Activated naive CD8-positive, alpha-beta T cell (primary cell): ENCODE measurements around the gene SLC6A11.

Experiments used
- H3K27ac Mint-ChIP-seq: one replicate; pipeline ENCODE4 v1.8.0; 2021; ENCODE audit warnings: mixed read lengths
- H3K27me3 Mint-ChIP-seq: one replicate; pipeline ENCODE4 v1.8.0; 2021; ENCODE audit warnings: mixed read lengths
- H3K36me3 Mint-ChIP-seq: one replicate; pipeline ENCODE4 v1.8.0; 2021; ENCODE audit warnings: mixed read lengths
- H3K4me1 Mint-ChIP-seq: one replicate; pipeline ENCODE4 v1.8.0; 2021; ENCODE audit warnings: low read depth, mixed read lengths
- H3K4me3 Mint-ChIP-seq: one replicate; pipeline ENCODE4 v1.8.0; 2021; ENCODE audit warnings: mild to moderate bottlenecking, mixed read lengths
- H3K9me3 Mint-ChIP-seq: one replicate; pipeline ENCODE4 v1.8.0; 2021; ENCODE audit warnings: low read depth, mixed read lengths

The SLC6A11 gene

DNA sequence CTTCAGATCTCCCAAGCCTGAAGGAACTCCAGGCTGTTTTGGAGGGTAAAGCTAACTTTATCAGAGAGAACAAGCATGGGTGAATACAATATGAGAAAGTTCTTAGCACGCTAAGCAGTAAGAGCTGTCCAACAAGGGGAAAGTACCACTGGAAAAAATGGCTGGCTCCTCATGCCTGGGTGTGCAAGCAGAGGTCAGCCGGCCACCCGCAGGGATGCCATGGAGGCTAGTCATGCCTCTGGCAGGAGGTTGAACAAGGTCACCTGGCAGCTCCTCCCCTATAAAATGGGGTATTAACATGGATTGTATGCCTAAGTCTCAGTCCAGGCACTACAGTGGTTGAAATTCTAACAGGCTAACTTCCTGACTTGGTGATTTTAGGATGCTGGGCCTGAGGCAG lies 101.1 kb downstream of the SLC6A11 start:
- no peaks in the 10 kb centered on the region for H3K4me1 Mint-ChIP-seq
- peaks cover 4% of the 10 kb centered on the region for H3K9me3 Mint-ChIP-seq
- H3K27me3 Mint-ChIP-seq: peaks cover 19% of the 10 kb centered on the region
- H3K27ac Mint-ChIP-seq: no peak overlapping the region
- no peak overlapping the region for H3K4me3 Mint-ChIP-seq
- H3K36me3 Mint-ChIP-seq: no peaks in the 10 kb centered on the region

DNA sequence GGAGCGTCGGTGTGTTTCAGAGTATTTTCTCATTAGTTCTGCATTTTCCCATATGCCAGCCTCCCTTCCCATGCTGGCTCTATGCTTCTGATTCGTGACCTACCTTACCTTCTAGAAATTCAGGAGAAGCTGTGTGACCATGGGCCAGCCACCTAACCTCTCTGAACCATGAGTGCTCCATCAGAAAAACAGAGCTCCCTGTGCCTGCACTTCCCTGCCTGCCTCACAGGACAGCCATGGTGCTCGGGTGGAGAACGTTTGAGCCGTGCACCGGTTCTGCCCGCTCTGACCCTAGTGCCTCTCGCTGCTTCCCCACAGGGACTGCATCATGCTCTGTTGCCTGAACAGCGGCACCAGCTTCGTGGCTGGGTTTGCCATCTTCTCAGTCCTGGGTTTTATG lies 102.0 kb downstream of the SLC6A11 start:
- H3K9me3 Mint-ChIP-seq: peaks cover 4% of the 10 kb centered on the region
- peaks cover 21% of the 10 kb centered on the region for H3K27me3 Mint-ChIP-seq
- no peaks in the 10 kb centered on the region for H3K4me1 Mint-ChIP-seq
- H3K27ac Mint-ChIP-seq: no peak overlapping the region
- no peaks in the 10 kb centered on the region for H3K36me3 Mint-ChIP-seq
- H3K4me3 Mint-ChIP-seq: no peak overlapping the region

DNA sequence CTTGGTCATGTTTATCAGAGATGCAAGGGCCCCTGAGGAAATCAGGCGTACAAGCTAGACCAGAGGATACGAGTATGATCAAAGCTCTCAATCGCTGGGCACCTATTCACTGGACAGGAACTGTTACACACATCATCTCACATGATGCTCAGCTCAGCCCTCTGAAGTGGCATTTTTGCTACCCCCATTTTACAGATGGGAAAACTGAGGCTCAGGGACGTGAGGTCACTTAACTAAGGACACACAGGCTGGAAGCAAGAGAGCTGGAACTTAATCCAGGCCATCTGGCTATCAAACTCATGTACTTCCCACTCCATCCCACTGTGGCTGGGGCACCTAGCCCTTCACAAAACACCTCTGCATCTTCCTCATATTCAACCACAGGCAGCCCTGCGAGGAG lies 103.6 kb downstream of the SLC6A11 start:
- Mint-ChIP-seq H3K27ac (no peak overlapping the region), H3K4me1 (no peaks in the 10 kb centered on the region), H3K36me3 (no peaks in the 10 kb centered on the region), H3K27me3 (peaks cover 17% of the 10 kb centered on the region), H3K9me3 (peaks cover 4% of the 10 kb centered on the region), H3K4me3 (no peak overlapping the region)

DNA sequence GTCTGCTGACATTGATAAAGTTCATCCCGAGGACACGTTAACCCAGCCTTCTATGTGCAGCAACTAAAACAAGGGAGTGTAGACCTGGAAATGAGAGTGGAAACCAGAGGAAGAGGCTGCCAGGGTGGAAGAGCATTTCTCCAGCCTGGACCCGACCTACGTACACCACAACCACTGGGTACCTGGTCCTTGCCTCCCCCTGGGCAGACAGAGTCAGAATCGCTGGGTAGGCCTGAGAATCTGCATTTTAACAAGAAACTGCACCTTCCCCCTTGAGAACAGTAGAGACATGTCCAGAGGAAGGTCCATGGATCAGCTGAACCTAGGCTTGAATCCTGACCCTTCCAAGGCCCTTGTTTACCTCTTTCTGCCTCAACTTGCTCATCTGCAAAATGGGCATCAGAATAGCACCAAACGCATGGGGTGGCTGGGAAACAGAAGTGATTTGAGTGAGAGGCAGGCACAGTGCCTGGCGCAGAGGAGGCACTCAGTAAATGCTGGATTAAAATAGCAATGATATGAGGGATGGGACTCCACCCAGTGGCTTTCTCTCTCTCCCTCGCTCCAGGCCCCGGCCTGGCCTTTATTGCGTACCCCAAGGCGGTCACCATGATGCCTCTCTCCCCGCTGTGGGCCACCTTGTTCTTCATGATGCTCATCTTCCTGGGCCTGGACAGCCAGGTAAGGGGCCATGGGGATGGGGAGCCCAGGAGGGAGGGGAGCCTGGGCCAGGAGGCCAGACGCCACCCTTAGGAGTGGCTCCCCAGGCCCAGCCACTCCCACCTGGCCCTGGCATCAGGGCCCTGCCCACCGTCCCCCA lies 109.6 kb downstream of the SLC6A11 start:
- no peaks in the 10 kb centered on the region for H3K4me1 Mint-ChIP-seq
- no peak overlapping the region for H3K4me3 Mint-ChIP-seq
- no peaks in the 10 kb centered on the region for H3K36me3 Mint-ChIP-seq
- peaks cover 6% of the 10 kb centered on the region for H3K27me3 Mint-ChIP-seq
- peaks cover 4% of the 10 kb centered on the region for H3K9me3 Mint-ChIP-seq
- no peak overlapping the region for H3K27ac Mint-ChIP-seq

DNA sequence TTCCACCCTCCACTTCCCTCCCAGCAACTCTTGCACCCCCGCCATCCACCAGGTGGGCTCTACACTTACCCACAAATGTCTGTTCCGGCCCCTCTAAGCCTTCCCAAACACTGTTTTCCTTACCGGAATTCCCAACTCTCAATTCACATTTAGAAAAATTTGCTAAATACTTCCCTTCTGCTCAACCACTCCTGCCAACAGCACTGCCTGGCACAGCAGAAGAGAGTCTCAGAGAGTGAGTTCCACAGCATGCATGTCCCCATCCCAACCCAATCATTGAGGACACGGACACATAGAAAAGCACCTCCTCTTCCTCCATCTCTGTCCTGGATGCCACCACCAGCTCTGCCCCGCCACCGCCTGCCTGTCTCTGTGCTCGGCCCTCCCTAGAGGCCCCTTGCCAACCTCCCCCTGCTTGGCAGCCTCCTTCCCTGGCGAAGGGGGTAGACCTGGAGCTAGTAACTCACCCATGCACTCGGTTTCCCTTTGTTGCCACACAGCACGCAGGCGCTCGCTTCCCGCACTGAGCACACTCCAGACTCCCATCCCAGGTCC lies 110.3 kb downstream of the SLC6A11 start:
- Mint-ChIP-seq H3K4me1 (no peaks in the 10 kb centered on the region), H3K36me3 (no peaks in the 10 kb centered on the region), H3K27me3 (peaks cover 2% of the 10 kb centered on the region), H3K4me3 (no peak overlapping the region), H3K9me3 (no peaks in the 10 kb centered on the region), H3K27ac (no peak overlapping the region)

DNA sequence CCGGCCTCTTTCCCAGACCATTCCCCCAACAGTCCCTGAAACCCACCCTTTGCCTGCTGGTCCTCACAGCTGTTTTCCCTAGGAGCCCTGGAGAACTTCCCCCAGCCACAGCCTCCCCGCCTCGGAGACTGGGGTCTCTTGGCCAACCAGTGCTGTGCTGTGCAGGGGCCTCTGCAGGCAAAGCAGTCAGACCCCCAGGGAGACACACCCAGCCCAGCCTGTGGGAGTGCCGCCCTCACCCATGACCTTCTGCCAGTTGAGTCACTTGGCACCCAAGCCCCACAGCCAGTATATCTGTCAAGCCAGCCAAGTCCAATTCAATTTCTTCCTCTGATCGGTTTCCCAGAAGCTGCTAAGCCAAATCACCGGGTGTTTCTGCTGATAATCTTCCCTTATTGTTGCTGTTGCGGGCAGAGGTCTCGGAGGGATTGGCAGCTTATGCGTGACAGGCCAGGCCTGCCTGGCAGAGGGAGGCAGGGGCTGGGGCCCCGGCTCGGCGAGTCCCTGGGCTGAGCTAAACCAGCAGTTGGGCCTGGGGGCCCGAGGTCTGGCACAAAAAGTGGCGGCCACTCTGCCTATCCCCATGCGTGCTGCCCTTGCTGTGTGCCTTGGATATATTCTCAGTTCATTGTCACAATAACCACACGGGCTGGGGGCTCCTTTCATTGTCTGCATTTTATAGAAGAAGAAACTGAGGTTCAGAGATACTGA lies 110.9 kb downstream of the SLC6A11 start:
- H3K36me3 Mint-ChIP-seq: no peaks in the 10 kb centered on the region
- no peak overlapping the region for H3K4me3 Mint-ChIP-seq
- no peak overlapping the region for H3K27ac Mint-ChIP-seq
- no peaks in the 10 kb centered on the region for H3K9me3 Mint-ChIP-seq
- no peaks in the 10 kb centered on the region for H3K4me1 Mint-ChIP-seq
- peaks cover 2% of the 10 kb centered on the region for H3K27me3 Mint-ChIP-seq

DNA sequence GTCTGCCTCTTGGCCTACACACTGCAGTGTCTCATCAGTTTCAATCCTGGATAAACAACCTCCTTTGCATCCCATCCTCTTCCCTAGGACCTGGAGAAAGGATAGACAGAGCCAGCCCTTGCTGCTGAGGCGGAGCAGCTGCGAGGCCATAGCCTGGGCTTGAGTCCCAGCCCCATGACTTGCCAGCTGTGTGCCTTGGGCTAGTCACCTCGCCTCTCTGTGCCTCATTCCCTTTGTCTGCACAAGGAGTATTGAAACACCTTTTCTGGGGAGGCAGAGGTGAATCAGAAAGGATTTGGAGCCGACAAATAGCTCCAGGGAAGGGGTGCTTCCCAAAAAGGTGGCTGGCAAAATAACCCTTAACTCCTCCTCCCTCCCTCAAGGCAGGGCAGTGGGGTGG lies 111.5 kb downstream of the SLC6A11 start:
- Mint-ChIP-seq H3K36me3 (no peaks in the 10 kb centered on the region), H3K9me3 (no peaks in the 10 kb centered on the region), H3K4me1 (no peaks in the 10 kb centered on the region), H3K27me3 (no peaks in the 10 kb centered on the region), H3K27ac (no peak overlapping the region), H3K4me3 (no peak overlapping the region)

DNA sequence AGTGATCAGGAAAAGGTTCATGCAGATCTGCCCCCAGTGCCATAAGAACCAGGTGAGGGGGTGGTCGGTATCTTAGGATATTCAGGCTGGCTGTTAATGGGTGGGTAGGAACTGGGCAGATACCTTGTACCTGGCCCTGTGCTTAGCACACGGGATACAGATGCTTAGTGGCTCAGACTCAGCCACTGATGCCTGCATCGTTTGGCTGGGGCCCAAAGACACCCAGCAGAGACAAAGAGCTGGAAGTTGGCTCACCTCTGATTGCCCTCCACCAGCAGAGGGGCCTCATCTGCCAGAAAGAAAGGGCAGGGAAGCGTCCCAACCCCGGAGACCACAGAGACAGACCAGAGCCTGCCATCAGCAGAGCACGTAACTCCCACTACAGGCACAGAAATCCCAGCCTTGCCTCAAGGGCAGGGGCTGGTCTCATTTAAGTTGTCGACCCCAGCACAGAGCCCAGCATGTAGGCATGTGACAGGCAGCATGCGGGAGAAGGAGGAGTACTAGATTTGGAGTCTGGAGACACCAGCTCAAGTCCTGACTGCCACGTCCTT lies 112.5 kb downstream of the SLC6A11 start:
- H3K4me1 Mint-ChIP-seq: no peaks in the 10 kb centered on the region
- no peak overlapping the region for H3K27ac Mint-ChIP-seq
- no peaks in the 10 kb centered on the region for H3K27me3 Mint-ChIP-seq
- no peaks in the 10 kb centered on the region for H3K36me3 Mint-ChIP-seq
- no peak overlapping the region for H3K4me3 Mint-ChIP-seq
- H3K9me3 Mint-ChIP-seq: no peaks in the 10 kb centered on the region

DNA sequence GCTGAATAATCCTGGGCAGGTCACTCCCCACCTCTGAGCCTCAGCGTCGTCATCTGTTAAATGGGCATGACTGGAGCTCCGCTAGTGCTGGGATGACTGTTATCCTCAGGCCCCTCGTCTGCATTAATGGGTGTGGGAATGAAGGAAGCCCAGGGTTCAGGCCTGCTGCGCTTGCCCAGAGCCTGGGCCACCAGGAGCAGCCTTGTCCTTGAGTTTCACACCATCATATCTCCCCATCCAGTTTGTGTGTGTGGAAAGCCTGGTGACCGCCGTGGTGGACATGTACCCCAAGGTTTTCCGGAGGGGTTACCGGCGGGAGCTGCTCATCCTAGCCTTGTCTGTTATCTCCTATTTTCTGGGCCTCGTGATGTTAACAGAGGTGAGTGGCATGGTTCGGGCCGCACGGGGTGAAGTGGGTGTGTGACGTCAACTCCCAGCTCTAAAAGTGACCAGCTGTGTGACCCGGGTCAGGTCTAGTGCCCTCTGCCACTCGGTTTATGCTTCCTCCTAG lies 113.0 kb downstream of the SLC6A11 start:
- no peaks in the 10 kb centered on the region for H3K4me1 Mint-ChIP-seq
- no peaks in the 10 kb centered on the region for H3K36me3 Mint-ChIP-seq
- H3K27ac Mint-ChIP-seq: no peak overlapping the region
- no peaks in the 10 kb centered on the region for H3K27me3 Mint-ChIP-seq
- no peaks in the 10 kb centered on the region for H3K9me3 Mint-ChIP-seq
- no peak overlapping the region for H3K4me3 Mint-ChIP-seq

DNA sequence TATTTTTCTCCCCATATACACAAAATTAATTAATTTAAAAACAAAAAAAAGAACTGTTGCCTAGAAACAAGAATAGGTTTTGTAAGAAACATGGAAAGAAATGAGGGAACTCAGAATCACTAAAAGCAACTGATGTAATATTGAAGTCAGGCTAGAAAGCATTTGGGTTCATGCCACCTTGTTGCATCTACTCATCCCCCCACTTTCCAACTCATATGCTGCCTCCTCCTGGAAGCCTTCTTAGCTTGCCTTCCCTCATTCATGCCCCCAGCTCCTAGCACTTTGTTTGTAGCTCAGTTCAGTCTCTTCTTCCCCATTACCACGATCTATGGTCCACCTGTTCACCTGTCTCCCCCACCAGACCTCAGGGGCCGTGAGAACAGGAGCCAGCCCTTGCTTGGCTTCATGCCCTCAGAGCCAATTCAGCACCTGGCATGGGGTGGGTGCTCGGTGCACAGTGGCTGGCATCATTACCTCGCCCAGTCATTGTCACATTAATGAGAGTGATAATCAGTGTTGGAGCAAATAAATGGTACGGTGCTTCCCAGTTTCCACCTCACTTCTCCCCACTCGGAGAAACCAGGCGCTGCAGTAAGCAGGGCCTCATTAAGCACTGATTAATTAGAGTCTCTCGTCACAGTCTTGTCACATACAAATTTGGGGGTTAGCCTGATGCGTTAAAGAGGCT lies 114.1 kb downstream of the SLC6A11 start:
- no peaks in the 10 kb centered on the region for H3K9me3 Mint-ChIP-seq
- H3K36me3 Mint-ChIP-seq: no peaks in the 10 kb centered on the region
- H3K4me1 Mint-ChIP-seq: no peaks in the 10 kb centered on the region
- H3K4me3 Mint-ChIP-seq: no peak overlapping the region
- no peak overlapping the region for H3K27ac Mint-ChIP-seq
- no peaks in the 10 kb centered on the region for H3K27me3 Mint-ChIP-seq

DNA sequence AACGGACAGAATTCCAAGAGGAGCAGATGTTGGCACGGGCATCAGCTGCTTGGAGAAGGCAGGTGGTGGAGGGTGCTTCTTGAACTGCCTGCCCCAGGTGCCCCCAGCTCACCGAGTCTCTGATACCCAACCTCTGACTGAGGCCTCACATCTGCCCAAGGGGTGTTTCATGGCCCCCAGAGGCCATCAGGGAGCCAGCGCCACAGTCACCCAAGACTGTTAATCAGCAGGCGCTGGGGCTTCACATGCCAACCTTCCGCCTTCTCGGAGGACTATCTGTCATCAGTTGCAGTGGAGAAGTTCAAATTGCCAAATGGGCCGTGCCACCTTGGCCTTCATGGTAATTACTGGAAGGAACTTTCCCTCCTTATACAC lies 114.6 kb downstream of the SLC6A11 start:
- no peaks in the 10 kb centered on the region for H3K4me1 Mint-ChIP-seq
- no peak overlapping the region for H3K4me3 Mint-ChIP-seq
- H3K27me3 Mint-ChIP-seq: no peaks in the 10 kb centered on the region
- H3K27ac Mint-ChIP-seq: no peak overlapping the region
- H3K36me3 Mint-ChIP-seq: no peaks in the 10 kb centered on the region
- H3K9me3 Mint-ChIP-seq: no peaks in the 10 kb centered on the region

DNA sequence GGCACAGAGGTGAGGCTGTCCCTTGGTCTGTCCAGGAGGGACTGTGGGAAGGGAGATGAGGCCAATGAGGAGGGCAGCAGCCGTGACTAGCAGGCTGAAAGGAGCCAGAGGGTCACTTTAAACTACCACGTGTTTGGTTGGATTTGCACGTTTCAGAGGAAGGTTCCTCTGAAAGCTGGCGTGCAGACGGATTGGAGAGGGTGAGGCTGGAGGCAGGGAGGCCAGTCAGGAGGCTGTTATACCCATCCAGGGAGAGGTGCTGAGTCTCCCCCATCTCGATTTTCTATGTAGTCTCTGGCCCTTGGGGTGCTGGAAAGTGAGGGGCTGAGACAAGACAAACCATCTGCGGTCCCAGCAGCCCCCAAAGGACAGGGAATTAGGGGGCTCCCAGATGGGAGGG lies 116.6 kb downstream of the SLC6A11 start:
- no peak overlapping the region for H3K27ac Mint-ChIP-seq
- no peaks in the 10 kb centered on the region for H3K27me3 Mint-ChIP-seq
- H3K9me3 Mint-ChIP-seq: no peaks in the 10 kb centered on the region

DNA sequence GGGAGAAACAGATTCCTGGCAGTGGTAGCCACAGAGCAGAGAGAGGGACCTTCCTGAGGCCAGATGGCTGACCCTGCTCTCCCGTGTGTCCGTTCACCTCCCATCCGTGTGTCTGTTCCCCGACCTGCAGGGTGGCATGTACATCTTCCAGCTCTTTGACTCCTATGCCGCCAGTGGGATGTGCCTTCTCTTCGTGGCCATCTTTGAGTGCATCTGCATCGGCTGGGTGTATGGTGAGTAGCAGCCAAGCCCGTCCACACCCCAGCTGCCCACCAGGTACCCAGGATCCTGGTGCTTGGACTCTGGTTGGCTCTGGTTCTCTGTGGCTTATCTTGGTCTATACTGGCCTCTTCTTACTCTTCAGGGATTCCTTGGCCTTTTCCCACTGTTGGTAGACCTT lies 117.0 kb downstream of the SLC6A11 start:
- no peaks in the 10 kb centered on the region for H3K36me3 Mint-ChIP-seq
- no peak overlapping the region for H3K4me3 Mint-ChIP-seq
- H3K4me1 Mint-ChIP-seq: no peaks in the 10 kb centered on the region
- no peaks in the 10 kb centered on the region for H3K27me3 Mint-ChIP-seq
- no peaks in the 10 kb centered on the region for H3K9me3 Mint-ChIP-seq
- H3K27ac Mint-ChIP-seq: no peak overlapping the region

More for the DNA sequence above, 116.6 kb downstream of the SLC6A11 start:
- Mint-ChIP-seq H3K36me3 (no peaks in the 10 kb centered on the region), H3K4me3 (no peak overlapping the region), H3K4me1 (no peaks in the 10 kb centered on the region)

DNA sequence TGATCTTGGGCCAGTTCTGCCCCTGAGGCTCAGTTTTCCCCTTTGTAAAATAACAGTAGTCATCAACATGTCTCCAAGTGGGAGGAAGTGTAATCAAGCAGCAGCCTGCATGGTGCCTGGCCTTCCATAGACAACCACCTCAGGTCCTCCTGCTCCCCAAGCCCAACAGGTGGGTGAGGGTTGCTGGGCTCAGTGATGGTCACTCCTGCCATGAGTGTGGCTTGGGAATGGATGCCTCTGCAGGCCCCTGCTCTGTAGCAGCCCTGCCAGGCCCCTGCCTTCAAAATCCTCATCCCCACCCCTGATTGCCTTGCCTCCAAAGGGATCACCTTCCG lies 117.4 kb downstream of the SLC6A11 start:
- Mint-ChIP-seq H3K4me1 (no peaks in the 10 kb centered on the region), H3K27ac (no peak overlapping the region), H3K4me3 (no peak overlapping the region), H3K27me3 (peaks cover 2% of the 10 kb centered on the region), H3K9me3 (no peaks in the 10 kb centered on the region), H3K36me3 (no peaks in the 10 kb centered on the region)
